ENCODE measurements around the gene SAMD4A.

DNA sequence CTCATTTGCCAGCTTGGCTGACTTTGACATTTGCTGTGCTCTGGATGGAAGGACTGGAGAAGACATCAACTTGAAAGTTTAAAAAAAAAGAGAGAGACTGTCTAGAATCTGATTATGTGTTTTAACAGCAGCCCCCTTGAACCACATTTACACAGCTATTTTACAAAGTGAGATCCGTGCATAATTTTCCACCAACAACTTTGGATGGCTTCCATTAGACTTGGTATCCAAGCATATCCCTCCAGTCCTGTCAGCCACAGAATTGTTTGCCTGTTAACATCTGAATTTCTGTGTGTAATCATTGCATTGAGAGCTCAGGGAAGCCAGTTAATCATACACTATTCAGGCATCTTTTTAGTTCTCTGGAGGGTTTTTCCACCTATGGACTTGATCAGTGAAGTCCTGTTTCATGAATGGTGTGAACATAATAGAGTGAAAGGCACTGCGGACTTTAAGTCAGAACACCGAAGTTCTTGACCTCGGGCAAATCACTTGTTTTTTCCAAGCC lies 93.7 kb downstream of the SAMD4A start:
- no peak for TF ChIP-seq POLR2A (IDR thresholded peaks at IDR 0.05)
- TF ChIP-seq, protein P1, sequence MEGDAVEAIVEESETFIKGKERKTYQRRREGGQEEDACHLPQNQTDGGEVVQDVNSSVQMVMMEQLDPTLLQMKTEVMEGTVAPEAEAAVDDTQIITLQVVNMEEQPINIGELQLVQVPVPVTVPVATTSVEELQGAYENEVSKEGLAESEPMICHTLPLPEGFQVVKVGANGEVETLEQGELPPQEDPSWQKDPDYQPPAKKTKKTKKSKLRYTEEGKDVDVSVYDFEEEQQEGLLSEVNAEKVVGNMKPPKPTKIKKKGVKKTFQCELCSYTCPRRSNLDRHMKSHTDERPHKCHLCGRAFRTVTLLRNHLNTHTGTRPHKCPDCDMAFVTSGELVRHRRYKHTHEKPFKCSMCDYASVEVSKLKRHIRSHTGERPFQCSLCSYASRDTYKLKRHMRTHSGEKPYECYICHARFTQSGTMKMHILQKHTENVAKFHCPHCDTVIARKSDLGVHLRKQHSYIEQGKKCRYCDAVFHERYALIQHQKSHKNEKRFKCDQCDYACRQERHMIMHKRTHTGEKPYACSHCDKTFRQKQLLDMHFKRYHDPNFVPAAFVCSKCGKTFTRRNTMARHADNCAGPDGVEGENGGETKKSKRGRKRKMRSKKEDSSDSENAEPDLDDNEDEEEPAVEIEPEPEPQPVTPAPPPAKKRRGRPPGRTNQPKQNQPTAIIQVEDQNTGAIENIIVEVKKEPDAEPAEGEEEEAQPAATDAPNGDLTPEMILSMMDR (IDR thresholded peaks at IDR 0.05): no peak
- TF ChIP-seq EP300 (IDR thresholded peaks at IDR 0.05): no peak

Measured in tibial nerve (tissue), 4 donors.